Loucy (cell line): ENCODE measurements around the gene AURKAIP1.

ENCODE experiments used
- EZH2phosphoT487 ChIP-seq: fragments of 200-600 bp; IDR thresholded peaks from 2 replicates; pipeline ENCODE4 v1.6.1; 2018; ENCODE audit warnings: antibody characterized with exemption, mild to moderate bottlenecking, moderate library complexity, borderline replicate concordance
- TF ChIP-seq, protein P1 (sequence below): fragments of 200-600 bp; sonication (generic); conservative IDR thresholded peaks from 2 replicates; pipeline ENCODE4 v1.5.1; 2014; ENCODE audit warnings: mild to moderate bottlenecking, antibody characterized with exemption, low read length

DNA sequence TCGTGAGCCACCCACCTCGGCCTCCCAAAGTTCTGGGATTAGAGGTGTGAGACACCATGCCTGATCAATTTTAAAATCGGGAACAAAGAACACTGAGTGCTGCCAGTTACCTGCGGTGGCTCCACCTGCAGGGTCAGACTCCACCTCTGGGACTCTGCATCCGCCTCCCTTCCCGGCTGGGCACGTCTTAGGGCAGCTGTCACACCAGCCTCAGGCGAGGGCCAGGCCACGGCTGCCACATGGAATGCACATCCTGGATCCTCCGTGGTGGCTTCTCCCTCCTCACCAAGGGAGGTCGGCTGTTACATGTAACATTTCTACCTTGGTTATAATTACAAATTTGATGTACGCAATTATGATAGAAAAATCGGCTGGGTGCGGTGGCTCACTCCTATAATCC is 10.7 kb downstream of the AURKAIP1 start:
- TF ChIP-seq, protein P1, sequence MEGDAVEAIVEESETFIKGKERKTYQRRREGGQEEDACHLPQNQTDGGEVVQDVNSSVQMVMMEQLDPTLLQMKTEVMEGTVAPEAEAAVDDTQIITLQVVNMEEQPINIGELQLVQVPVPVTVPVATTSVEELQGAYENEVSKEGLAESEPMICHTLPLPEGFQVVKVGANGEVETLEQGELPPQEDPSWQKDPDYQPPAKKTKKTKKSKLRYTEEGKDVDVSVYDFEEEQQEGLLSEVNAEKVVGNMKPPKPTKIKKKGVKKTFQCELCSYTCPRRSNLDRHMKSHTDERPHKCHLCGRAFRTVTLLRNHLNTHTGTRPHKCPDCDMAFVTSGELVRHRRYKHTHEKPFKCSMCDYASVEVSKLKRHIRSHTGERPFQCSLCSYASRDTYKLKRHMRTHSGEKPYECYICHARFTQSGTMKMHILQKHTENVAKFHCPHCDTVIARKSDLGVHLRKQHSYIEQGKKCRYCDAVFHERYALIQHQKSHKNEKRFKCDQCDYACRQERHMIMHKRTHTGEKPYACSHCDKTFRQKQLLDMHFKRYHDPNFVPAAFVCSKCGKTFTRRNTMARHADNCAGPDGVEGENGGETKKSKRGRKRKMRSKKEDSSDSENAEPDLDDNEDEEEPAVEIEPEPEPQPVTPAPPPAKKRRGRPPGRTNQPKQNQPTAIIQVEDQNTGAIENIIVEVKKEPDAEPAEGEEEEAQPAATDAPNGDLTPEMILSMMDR: no peak
- TF ChIP-seq EZH2phosphoT487: no peak
